Endothelial cell of hepatic sinusoid (primary cell): ENCODE results near the gene DONSON.

Experiments used
- in situ Hi-C: cut with HindIII; loops from 2 replicates; pipeline ENCODE4 v1.10.0; 2017; ENCODE audit warnings: low sequenced_read_pairs

The DONSON gene

DNA sequence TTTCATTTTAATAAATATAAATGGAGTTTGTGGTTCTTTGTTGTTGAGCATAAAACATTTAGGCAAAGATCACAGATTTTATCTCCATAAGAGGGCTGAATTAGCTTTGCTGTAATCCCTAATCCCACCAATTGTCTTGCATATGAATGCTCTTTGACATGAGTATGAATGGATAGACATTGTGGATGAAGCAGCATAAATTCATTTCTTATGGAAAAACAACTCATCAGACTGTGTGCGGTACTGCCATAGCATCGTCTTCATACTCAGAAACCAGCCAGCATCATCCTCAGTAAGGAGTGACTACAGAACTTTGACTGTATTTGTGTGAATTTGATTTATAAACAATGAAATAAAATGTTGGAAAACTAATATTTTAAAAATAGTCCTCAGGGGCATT lies 26.1 kb downstream of the DONSON start:
- in situ Hi-C loops, result no loop called here

- in situ Hi-C loops, result no loop called here
Measured at GRCh38 chr21:33561373-33561772, 27.1 kb downstream of the DONSON start.

DNA sequence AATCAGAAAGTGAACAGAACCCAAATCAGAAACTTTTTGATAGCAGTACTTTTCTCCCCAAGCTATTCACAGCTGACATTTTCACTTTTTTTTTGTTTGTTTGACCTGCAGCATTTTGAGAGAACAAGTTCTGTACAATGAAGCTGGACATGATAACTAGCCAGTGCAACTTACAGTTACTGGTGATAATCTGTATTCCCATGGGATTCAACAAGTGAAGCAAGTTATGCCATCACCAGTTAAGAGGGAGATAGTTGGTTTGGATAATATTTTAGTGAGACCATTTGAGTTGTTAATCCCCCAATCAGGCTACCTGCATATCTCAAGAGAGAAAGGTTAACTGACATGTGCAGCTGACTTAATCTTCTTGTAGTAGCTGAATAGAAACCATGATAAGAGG lies 27.5 kb downstream of the DONSON start:
- in situ Hi-C loops, result no loop called here

DNA sequence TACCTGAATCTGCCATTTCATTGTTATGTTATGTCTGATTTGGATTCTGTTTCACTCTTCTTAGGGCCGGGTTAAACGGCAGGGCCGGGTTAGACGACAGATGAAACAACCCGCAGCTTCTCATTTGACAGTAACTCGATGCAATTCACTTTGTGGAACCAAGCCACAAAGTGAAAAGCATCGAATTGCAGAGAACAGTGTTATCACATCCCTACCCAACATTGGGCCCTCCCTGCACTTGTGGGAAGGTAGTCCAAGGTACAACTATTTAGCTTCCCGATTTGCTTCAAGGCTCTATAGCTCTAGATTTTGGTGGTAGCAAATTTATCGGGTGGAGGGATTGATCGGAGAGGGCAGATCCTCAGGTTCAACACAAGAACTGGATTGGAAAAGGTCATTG lies 28.7 kb downstream of the DONSON start:
- in situ Hi-C loops, result no loop called here

DNA sequence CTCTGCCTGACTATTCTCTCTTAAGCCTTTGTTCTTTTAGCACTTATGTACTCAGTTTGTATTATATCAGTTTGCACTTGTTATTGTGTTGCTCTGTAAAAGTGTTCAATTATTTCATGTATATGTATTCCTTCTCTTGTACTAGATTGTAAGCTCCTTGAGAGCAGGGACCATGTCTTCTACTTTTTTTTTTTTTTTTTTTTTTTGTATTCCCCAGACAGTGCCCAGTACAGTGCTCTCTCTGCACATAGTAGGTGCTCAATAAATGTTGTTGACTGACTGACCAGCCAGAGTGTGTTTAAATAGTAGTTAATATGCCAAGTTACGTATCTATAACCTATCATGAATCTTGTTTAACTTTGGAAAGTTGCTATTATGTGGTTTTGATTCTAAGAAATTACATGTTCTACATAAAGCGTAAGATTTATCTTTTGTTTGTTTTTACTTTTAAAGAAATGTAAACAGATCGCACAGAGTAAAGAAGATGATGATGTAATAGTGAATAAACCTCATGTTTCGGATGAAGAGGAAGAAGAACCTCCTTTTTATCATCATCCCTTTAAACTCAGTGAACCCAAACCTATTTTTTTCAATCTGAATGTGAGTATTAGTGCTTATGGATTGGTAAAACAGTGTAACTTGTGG lies 29.6 kb downstream of the DONSON start:
- in situ Hi-C loops, result no loop called here

DNA sequence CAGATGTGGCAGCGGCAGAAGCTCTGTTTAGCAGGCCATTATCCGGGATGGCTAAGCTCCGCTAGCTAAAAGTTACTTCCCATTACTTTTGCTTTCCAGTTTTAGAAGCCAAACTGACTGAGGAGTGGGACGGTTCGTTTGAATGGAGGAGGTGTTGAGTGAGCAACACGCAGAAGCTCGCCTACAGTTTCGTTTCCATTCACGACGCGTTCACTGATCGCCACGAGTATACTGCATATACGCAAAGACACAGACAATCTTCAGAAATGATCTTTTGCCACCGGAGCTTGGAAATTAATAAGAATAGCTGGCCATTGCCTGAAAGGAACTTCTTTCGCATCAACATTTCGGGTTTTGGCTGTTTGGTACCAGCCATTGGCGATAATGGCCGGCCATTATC lies 31.0 kb downstream of the DONSON start:
- in situ Hi-C loops, result no loop called here

DNA sequence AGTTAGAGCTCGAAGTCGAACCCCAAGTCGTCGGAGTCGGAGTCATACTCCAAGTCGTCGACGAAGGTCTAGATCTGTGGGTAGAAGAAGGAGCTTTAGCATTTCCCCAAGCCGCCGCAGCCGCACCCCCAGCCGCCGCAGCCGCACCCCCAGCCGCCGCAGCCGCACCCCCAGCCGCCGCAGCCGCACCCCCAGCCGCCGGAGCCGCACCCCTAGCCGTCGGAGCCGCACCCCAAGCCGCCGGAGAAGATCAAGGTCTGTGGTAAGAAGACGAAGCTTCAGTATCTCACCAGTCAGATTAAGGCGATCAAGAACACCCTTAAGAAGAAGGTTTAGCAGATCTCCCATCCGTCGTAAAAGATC lies 33.5 kb downstream of the DONSON start:
- in situ Hi-C loops, result no loop called here

- in situ Hi-C loops, result no loop called here
Measured at GRCh38 chr21:33554236-33554981, 34.1 kb downstream of the DONSON start.

GRCh38 chr21:33552999-33553598 lies 35.4 kb downstream of the DONSON start:
- in situ Hi-C loops, result no loop called here

- in situ Hi-C loops, result no loop called here
Measured at GRCh38 chr21:33552093-33552998, 36.1 kb downstream of the DONSON start.

- in situ Hi-C loops, result no loop called here
Measured at GRCh38 chr21:33551664-33552063, 36.8 kb downstream of the DONSON start.

GRCh38 chr21:33550772-33551660 lies 37.5 kb downstream of the DONSON start:
- in situ Hi-C loops, result no loop called here

DNA sequence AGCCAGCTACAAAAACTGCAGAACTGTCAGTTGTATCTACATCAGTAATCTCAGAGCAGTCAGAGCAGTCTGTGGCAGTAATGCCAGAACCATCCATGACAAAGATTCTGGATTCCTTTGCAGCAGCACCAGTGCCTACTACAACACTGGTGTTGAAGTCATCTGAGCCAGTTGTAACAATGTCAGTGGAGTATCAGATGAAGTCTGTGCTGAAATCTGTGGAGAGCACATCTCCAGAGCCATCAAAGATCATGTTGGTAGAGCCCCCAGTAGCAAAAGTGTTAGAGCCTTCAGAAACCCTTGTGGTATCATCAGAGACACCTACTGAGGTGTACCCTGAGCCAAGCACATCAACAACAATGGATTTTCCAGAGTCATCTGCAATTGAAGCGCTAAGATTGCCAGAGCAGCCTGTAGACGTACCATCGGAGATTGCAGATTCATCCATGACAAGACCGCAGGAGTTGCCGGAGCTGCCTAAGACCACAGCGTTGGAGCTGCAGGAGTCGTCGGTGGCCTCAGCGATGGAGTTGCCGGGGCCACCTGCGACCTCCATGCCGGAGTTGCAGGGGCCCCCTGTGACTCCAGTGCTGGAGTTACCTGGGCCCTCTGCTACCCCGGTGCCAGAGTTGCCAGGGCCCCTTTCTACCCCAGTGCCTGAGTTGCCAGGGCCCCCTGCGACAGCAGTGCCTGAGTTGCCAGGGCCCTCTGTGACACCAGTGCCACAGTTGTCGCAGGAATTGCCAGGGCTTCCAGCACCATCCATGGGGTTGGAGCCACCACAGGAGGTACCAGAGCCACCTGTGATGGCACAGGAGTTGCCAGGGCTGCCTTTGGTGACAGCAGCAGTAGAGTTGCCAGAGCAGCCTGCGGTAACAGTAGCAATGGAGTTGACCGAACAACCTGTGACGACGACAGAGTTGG lies 38.4 kb downstream of the DONSON start:
- in situ Hi-C loops, result no loop called here

DNA sequence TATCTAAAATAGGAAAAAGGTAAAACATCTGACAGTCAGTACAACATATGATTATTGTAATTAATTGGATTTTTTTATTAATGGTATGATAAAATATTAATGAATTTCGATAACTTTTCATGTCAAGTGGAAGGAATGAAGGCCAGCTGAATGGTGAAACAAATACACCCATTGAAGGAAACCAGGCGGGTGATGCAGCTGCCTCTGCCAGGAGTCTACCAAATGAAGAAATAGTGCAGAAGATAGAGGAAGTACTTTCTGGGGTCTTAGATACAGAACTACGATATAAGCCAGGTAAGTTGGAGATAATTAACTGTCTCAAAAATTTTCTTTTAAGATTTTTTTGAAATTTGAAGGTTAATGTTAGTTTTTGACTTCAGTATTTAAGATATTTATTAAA lies 42.4 kb downstream of the DONSON start:
- in situ Hi-C loops, result no loop called here

- in situ Hi-C loops, result no loop called here
Measured at GRCh38 chr21:33544451-33545195, 43.9 kb downstream of the DONSON start.

GRCh38 chr21:33543505-33544129 lies 44.9 kb downstream of the DONSON start:
- in situ Hi-C loops, result no loop called here

- in situ Hi-C loops, result no loop called here
Measured at GRCh38 chr21:33542640-33543504, 45.6 kb downstream of the DONSON start, which contains the start of gene SON. SON (plus strand) TSS chr21:33543038; CDS start chr21:33543093, 55 bp downstream.
